ENCODE results near the gene ECE1.
A peak's percentile ranks its signal among the peaks of the same experiment; 100 is the strongest.
"Not testable (repeated sequence)": the region's sequence is repeated elsewhere in the genome, so short reads cannot be mapped to it uniquely, and the experiment has no call there.

ECE1 gene

DNA sequence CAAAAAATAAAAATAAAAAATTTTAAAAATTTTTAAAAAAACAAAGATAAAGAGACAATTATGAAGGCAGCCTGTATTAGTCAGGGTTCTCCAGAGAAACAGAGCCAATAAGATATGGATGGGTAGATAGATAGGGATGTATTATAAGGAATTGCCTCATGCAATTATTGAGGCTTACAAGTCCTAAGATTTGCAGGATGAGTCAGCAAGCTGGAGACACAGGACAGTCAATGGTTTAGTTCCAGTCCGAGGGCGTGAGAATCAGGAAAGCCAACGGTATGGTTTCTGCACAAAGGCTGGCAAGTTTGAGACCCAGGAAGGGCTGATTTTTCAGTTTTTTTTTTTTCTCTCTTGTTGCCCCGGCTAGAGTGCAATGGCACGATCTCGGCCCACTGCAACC lies 89.5 kb downstream of the ECE1 start:
- in situ Hi-C loops (cut with HindIII; ENCODE audit: low sequenced_read_pairs), result no loop called here
- TF ChIP-seq, protein P1, sequence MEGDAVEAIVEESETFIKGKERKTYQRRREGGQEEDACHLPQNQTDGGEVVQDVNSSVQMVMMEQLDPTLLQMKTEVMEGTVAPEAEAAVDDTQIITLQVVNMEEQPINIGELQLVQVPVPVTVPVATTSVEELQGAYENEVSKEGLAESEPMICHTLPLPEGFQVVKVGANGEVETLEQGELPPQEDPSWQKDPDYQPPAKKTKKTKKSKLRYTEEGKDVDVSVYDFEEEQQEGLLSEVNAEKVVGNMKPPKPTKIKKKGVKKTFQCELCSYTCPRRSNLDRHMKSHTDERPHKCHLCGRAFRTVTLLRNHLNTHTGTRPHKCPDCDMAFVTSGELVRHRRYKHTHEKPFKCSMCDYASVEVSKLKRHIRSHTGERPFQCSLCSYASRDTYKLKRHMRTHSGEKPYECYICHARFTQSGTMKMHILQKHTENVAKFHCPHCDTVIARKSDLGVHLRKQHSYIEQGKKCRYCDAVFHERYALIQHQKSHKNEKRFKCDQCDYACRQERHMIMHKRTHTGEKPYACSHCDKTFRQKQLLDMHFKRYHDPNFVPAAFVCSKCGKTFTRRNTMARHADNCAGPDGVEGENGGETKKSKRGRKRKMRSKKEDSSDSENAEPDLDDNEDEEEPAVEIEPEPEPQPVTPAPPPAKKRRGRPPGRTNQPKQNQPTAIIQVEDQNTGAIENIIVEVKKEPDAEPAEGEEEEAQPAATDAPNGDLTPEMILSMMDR (IDR thresholded peaks at IDR 0.05; ENCODE audit: low read depth, low read length), result no peak
- DNase-seq (ENCODE audit: low read depth, low spot score), result peak; percentile 28
- no peak overlapping the region for H3K4me3 ChIP-seq (ENCODE audit: low read depth, low read length)

DNA sequence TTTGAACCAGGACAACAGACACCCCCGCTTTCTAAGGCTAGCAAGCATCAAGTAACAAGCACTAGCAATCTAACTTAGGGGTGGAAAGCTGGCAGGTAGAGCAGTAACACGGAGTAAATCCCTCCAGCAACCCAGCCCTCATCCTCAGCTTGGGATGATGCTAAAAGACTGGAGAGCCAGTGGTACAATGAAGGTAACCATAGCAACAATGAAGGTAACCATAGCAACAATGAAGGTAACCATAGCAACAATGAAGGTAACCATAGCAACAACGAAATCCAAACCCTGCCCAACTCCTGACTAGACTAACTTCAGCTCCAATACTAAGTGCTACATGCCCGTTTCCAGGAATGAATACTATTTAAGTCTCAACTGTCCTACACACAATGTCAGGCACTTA lies 91.3 kb downstream of the ECE1 start:
- DNase-seq (ENCODE audit: low read depth, low spot score), result no peak
- no peak overlapping the region for H3K4me3 ChIP-seq (ENCODE audit: low read depth, low read length)
- in situ Hi-C loops (cut with HindIII; ENCODE audit: low sequenced_read_pairs), result no loop called here
- TF ChIP-seq, protein P1 (IDR thresholded peaks at IDR 0.05; ENCODE audit: low read depth, low read length), result no peak

DNA sequence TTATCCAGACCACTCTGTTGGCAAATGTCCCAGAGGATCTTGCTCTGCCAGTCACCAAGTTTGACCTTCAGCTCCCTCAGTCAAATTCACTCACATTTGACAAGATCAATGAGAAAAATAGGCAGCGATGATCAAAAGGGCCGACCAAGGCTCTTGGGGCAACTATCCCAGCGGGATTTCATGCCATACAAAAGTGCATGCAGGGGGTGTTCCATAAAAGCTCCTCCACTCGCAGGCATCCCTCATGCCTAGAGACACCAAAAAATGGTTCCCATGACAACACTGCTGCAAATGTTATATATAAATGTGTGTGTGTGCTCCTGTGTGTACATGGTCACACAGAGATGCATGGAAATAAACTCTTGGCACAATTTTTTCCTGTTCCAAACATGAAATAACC lies 97.4 kb downstream of the ECE1 start:
- no peak overlapping the region for H3K4me3 ChIP-seq (ENCODE audit: low read depth, low read length)
- no peak for DNase-seq (ENCODE audit: low read depth, low spot score)
- in situ Hi-C loops (cut with HindIII; ENCODE audit: low sequenced_read_pairs), result no loop called here
- TF ChIP-seq, protein P1 (IDR thresholded peaks at IDR 0.05; ENCODE audit: low read depth, low read length), result no peak

DNA sequence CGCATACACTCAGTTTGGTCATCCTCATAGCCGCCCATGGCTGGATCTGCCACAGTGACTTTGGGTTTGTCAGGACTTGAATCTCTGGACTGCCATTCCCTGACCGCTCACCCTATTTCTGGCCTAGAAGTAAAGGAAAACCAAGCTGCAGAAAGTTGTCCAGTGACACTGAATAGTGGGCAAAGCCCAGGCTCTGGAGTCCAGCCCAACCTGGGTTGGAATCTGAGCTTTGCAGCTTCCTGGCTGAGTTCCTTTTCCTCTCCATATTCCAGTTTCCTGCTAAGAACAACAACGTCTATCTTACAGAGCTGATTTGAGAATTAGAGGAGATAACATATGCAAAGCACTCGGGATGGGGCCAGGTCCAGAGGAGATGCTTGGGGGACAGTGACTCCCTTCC lies 98.0 kb downstream of the ECE1 start:
- no peak for DNase-seq (ENCODE audit: low read depth, low spot score)
- in situ Hi-C loops (cut with HindIII; ENCODE audit: low sequenced_read_pairs), result no loop called here
- H3K4me3 ChIP-seq (ENCODE audit: low read depth, low read length), result no peak overlapping the region
- TF ChIP-seq, protein P1 (IDR thresholded peaks at IDR 0.05; ENCODE audit: low read depth, low read length), result no peak

DNA sequence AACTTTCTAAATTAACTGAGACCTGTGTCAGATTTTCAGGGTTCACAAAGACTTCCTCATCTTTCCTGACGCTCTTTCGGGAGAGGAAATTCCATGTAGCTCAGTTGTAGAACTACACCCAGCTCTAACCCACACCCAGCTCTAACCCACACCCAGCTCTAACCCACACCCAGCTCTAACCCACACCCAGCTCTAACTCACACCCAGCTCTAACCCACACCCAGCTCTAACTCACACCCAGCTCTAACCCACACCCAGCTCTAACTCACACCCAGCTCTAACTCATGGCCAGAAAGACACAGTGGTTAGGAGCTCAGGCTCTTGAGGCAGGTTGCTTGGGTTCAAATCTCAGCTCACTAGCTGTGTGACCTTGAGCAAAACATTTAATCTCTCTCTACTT lies 99.5 kb downstream of the ECE1 start:
- in situ Hi-C loops (cut with HindIII; ENCODE audit: low sequenced_read_pairs); DNase-seq (ENCODE audit: low read depth, low spot score): not testable (repeated sequence)

DNA sequence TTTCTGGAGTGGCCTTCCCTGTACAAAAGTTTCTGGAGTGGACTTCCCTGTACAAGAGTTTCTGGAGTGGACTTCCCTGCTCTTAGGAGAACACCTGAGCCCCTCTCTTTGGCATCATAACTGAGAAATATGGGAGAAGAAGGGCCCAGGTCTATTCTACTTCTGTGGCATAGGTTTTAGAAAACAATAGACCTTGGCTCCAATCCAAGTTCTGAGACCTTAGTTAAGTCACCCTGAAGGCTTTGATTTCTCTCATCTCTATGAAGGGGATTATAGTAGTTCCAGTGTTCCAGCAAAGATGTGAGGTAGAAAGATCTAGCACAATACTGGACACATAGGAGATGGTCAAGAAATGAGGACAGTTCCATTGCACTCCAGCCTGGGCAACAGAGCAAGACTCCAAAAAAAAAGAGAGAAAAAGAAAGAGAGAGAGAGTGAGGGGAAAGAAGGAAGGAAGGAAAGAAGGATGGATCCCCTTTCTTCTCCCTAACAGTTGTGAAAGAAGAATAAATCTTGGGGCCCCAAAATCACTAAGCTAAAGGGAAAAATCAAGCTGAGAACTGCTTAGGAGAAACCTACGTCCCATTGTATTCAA lies 100.3 kb downstream of the ECE1 start:
- no peak for DNase-seq (ENCODE audit: low read depth, low spot score)
- TF ChIP-seq, protein P1 (IDR thresholded peaks at IDR 0.05; ENCODE audit: low read depth, low read length), result no peak
- no peak overlapping the region for H3K4me3 ChIP-seq (ENCODE audit: low read depth, low read length)
- in situ Hi-C loops (cut with HindIII; ENCODE audit: low sequenced_read_pairs), result no loop called here

More for the DNA sequence above, 99.5 kb downstream of the ECE1 start:
- not testable (repeated sequence) for H3K4me3 ChIP-seq (ENCODE audit: low read depth, low read length)

DNA sequence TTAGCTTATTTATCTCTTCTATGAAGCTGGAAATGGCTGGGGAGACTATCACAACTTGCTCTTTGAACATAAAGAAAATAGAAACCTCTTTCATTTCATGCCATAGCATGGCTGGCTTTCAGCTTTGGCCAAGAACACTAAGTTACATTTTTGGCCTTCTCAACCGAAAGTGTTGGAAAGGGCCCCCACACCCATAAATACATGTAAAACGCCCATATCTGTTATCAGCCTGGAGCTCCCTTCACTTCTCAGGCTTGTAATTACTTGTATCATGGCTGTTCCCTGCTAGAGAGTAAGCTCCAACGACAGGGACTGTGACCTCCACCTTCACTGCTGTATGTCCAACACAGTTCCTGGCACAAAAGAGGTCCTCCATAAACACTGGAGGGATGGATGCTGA lies 100.8 kb downstream of the ECE1 start:
- TF ChIP-seq, protein P1 (IDR thresholded peaks at IDR 0.05; ENCODE audit: low read depth, low read length), result no peak
- no peak for DNase-seq (ENCODE audit: low read depth, low spot score)
- no peak overlapping the region for H3K4me3 ChIP-seq (ENCODE audit: low read depth, low read length)
- in situ Hi-C loops (cut with HindIII; ENCODE audit: low sequenced_read_pairs), result no loop called here
